H1 (cell line): ENCODE measurements around the gene TDRD6. TPM values are rescaled to one million over a fixed set of nuclear protein-coding genes. Genes with fewer than 3 reads are reported as not detected.

Experiments
- CTCF ChIA-PET: fragments of 300-600 bp; sonication (Branson Sonifier 250); formaldehyde crosslinking; loops from one replicate; lab custom pipeline; 2021; ENCODE audit not compliant: partially characterized antibody; lab: Charles Lee
- POLR2A ChIA-PET: fragments of 300-600 bp; sonication (Branson Sonifier 250); formaldehyde crosslinking; loops from one replicate; lab custom pipeline; 2021; ENCODE audit warnings: inconsistent platforms; ENCODE audit not compliant: partially characterized antibody; lab: Charles Lee
- DNase-seq, 2 experiments: peaks; one replicate each; pipeline versions ENCODE4 v3.0.0 to v3.0.0-alpha.2; 2010 to 2022; ENCODE audit warnings: low spot score in 2 of 2, low read depth in 1 of 2, mixed read lengths in 1 of 2
- FAIRE-seq: peaks from 2 replicates; lab custom pipeline; 2011; peaks lifted over from hg19 to GRCh38; lab: Jason Lieb, UNC
- H2AFZ ChIP-seq: 2 replicates; pipeline ENCODE4 v1.8.1; 2012; ENCODE audit warnings: low read length, inconsistent platforms
- H2AK5ac ChIP-seq: 2 replicates; pipeline ENCODE4 v1.6.1; 2013; ENCODE audit warnings: low read depth, low read length
- H2BK120ac ChIP-seq: replicated peaks from 2 replicates; pipeline ENCODE3; 2013; ENCODE audit warnings: low read depth, low read length, inconsistent platforms
- H2BK12ac ChIP-seq: 2 replicates; pipeline ENCODE4 v1.6.1; 2013; ENCODE audit warnings: low read depth, low read length
- H2BK15ac ChIP-seq: 2 replicates; pipeline ENCODE4 v1.6.1; 2013; ENCODE audit warnings: low read length
- H2BK20ac ChIP-seq: 2 replicates; pipeline ENCODE4 v1.6.1; 2013; ENCODE audit warnings: low read length
- H2BK5ac ChIP-seq: 2 replicates; pipeline ENCODE4 v1.6.1; 2013; ENCODE audit warnings: low read depth, low read length
- H3K14ac ChIP-seq: 2 replicates; pipeline ENCODE4 v1.6.1; 2013; ENCODE audit warnings: inconsistent platforms; ENCODE audit not compliant: insufficient read length
- H3K18ac ChIP-seq: 2 replicates; pipeline ENCODE4 v1.6.1; 2013; ENCODE audit warnings: low read length; ENCODE audit errors: extremely low read depth
- H3K23ac ChIP-seq: 2 replicates; pipeline ENCODE4 v1.6.1; 2013; ENCODE audit warnings: inconsistent platforms; ENCODE audit not compliant: insufficient read length
- H3K23me2 ChIP-seq: 2 replicates; pipeline ENCODE4 v1.6.1; 2013; ENCODE audit warnings: low read depth, low read length
- H3K27ac ChIP-seq: 2 replicates; pipeline ENCODE4 v1.6.1; 2011; ENCODE audit warnings: low read depth, low read length, inconsistent platforms
- H3K27me3 ChIP-seq, 4 experiments: replicated peaks in 1 of 4; 1 replicate in 1 of 4; 2 replicates in 3 of 4; pipeline versions ENCODE4 v1.6.1 to v1.8.1; 2011 to 2013; ENCODE audit warnings: low read length in 3 of 4, mild to moderate bottlenecking in 3 of 4, inconsistent platforms in 2 of 4, mixed read lengths in 2 of 4, moderate library complexity in 1 of 4; ENCODE audit not compliant: control insufficient read depth in 3 of 4, insufficient read depth in 3 of 4; ENCODE audit errors: extremely low read depth in 1 of 4
- H3K36me3 ChIP-seq, 4 experiments: 2 replicates each; pipeline versions ENCODE4 v1.6.1 to v1.8.1; 2011 to 2013; ENCODE audit warnings: mild to moderate bottlenecking in 4 of 4, low read length in 3 of 4, moderate library complexity in 2 of 4, control low read depth in 1 of 4, inconsistent platforms in 1 of 4; ENCODE audit not compliant: insufficient read depth in 4 of 4, control insufficient read depth in 2 of 4
- H3K4ac ChIP-seq: replicated peaks from 2 replicates; pipeline ENCODE3; 2013; ENCODE audit warnings: low read length, low read depth, mixed read lengths, inconsistent platforms; ENCODE audit not compliant: insufficient read length
- H3K4me1 ChIP-seq, 4 experiments: replicated peaks in 1 of 4; 1 replicate in 1 of 4; 2 replicates in 3 of 4; pipeline versions ENCODE4 v1.6.1 to v1.8.1; 2011 to 2013; ENCODE audit warnings: low read length in 3 of 4, inconsistent platforms in 2 of 4, mixed read lengths in 1 of 4; ENCODE audit not compliant: insufficient read depth in 4 of 4, control insufficient read depth in 3 of 4
- H3K4me2 ChIP-seq, 2 experiments: 2 replicates each; pipeline versions ENCODE4 v1.6.1 to v1.8.1; 2011 to 2013; ENCODE audit warnings: low read depth in 2 of 2, low read length in 2 of 2, control low read depth in 1 of 2, inconsistent platforms in 1 of 2, mild to moderate bottlenecking in 1 of 2; ENCODE audit not compliant: insufficient read depth in 1 of 2
- H3K4me3 ChIP-seq, 4 experiments: fragments of 200-600, 300-600 bp in 1 of 4; sonication (generic), shearing (Covaris generic), sonication (Bioruptor Twin) in 1 of 4; 2 replicates each; pipeline versions ENCODE4 v1.5.1 to v1.8.1; 2011 to 2016; ENCODE audit warnings: low read length in 4 of 4, low read depth in 3 of 4, control low read depth in 2 of 4, inconsistent platforms in 2 of 4, mild to moderate bottlenecking in 2 of 4, mixed read lengths in 1 of 4, moderate library complexity in 1 of 4; ENCODE audit not compliant: insufficient read depth in 2 of 4; ENCODE audit errors: extremely low read depth in 1 of 4
- H3K56ac ChIP-seq: replicated peaks from 2 replicates; pipeline ENCODE3; 2013; ENCODE audit warnings: low read depth, mild to moderate bottlenecking, mixed read lengths, low read length, inconsistent platforms; ENCODE audit not compliant: insufficient read length
- H3K79me1 ChIP-seq: 2 replicates; pipeline ENCODE4 v1.6.1; 2013; ENCODE audit warnings: low read depth, low read length, control low read depth
- H3K79me2 ChIP-seq, 2 experiments: 2 replicates each; pipeline versions ENCODE4 v1.6.1 to v1.8.1; 2012 to 2013; ENCODE audit warnings: low read length in 2 of 2, mild to moderate bottlenecking in 2 of 2, inconsistent platforms in 1 of 2; ENCODE audit not compliant: insufficient read depth in 2 of 2, control insufficient read depth in 1 of 2
- H3K9ac ChIP-seq, 4 experiments: replicated peaks in 1 of 4; 1 replicate in 1 of 4; 2 replicates in 3 of 4; pipeline versions ENCODE4 v1.6.1 to v1.8.1; 2011 to 2013; ENCODE audit warnings: low read depth in 3 of 4, low read length in 3 of 4, control low read depth in 2 of 4, mild to moderate bottlenecking in 2 of 4, moderate library complexity in 2 of 4, inconsistent platforms in 1 of 4; ENCODE audit errors: extremely low read depth in 1 of 4
- H3K9me3 ChIP-seq, 2 experiments: 2 replicates each; pipeline versions ENCODE4 v1.6.1 to v1.8.1; 2012 to 2013; ENCODE audit warnings: mild to moderate bottlenecking in 2 of 2, moderate library complexity in 2 of 2, control low read depth in 1 of 2, inconsistent platforms in 1 of 2, low read depth in 1 of 2, low read length in 1 of 2, mixed read lengths in 1 of 2; ENCODE audit not compliant: insufficient read depth in 2 of 2
- H4K20me1 ChIP-seq, 2 experiments: replicated peaks in 1 of 2; 2 replicates each; pipeline versions ENCODE3 to v1.8.1; 2011 to 2013; ENCODE audit warnings: inconsistent platforms in 2 of 2, low read length in 2 of 2, mild to moderate bottlenecking in 1 of 2; ENCODE audit not compliant: insufficient read depth in 2 of 2, control insufficient read depth in 1 of 2
- H4K5ac ChIP-seq: 2 replicates; pipeline ENCODE4 v1.6.1; 2013; ENCODE audit warnings: low read length, low read depth, mixed read lengths, inconsistent platforms; ENCODE audit not compliant: insufficient read length
- H4K8ac ChIP-seq: 2 replicates; pipeline ENCODE4 v1.8.0; 2013; ENCODE audit warnings: mild to moderate bottlenecking, moderate library complexity, low read length, inconsistent platforms; ENCODE audit not compliant: insufficient read depth; ENCODE audit errors: extremely low read depth
- H4K91ac ChIP-seq: replicated peaks from 2 replicates; pipeline ENCODE3; 2013; ENCODE audit warnings: low read length, mixed read lengths, inconsistent platforms; ENCODE audit not compliant: insufficient read length
- BACH1 ChIP-seq: IDR thresholded peaks from 2 replicates; pipeline ENCODE4 v1.6.1; 2012; ENCODE audit warnings: low read length, improper control_type of control experiment
- JUND ChIP-seq: IDR thresholded peaks from 2 replicates; pipeline ENCODE4 v1.6.1; 2011; ENCODE audit warnings: mild to moderate bottlenecking, improper control_type of control experiment, low read length
- NRF1 ChIP-seq: IDR thresholded peaks from 2 replicates; pipeline ENCODE4 v1.6.1; 2011; ENCODE audit warnings: mild to moderate bottlenecking, low read depth, low read length, improper control_type of control experiment
- SIN3A ChIP-seq, 2 experiments: IDR thresholded peaks in 1 of 2; conservative IDR thresholded peaks in 1 of 2; 2 replicates each; pipeline ENCODE4 v1.6.1; 2011 to 2012; ENCODE audit warnings: low read length in 2 of 2, improper control_type of control experiment in 1 of 2, low read depth in 1 of 2, mild to moderate bottlenecking in 1 of 2
- TBP ChIP-seq: IDR thresholded peaks from 2 replicates; pipeline ENCODE4 v1.6.1; 2011; ENCODE audit warnings: low read depth, low read length, improper control_type of control experiment
- TCF12 ChIP-seq: IDR thresholded peaks from 2 replicates; pipeline ENCODE4 v1.6.1; 2011; ENCODE audit warnings: low read depth, mild to moderate bottlenecking, low read length
- USF2 ChIP-seq: IDR thresholded peaks from 2 replicates; pipeline ENCODE4 v1.6.1; 2011; ENCODE audit warnings: low read length, improper control_type of control experiment
- WGBS, 2 experiments: shearing (Covaris generic) in 1 of 2; methylation state at CpG; one replicate each; pipeline versions ENCODE4 v1.1.6 to v1.1.7; 2013 to 2015; ENCODE audit warnings: low lambda C conversion rate in 2 of 2, mixed read lengths in 2 of 2, inconsistent platforms in 1 of 2, low coverage in 1 of 2, missing lambda C conversion rate in 1 of 2; ENCODE audit not compliant: insufficient replicate concordance in 2 of 2, insufficient coverage in 1 of 2, insufficient read length in 1 of 2; ENCODE audit errors: extremely low coverage in 1 of 2, missing lambda C conversion rate in 1 of 2; 5-methylcytosine and 5-hydroxymethylcytosine counted together
- polyA plus RNA-seq, 7 experiments: library from polyadenylated mRNA; depleted of rRNA in 3 of 7; stranded (reverse) in 5 of 7; unstranded in 2 of 7; fragments of >200 nt in 5 of 7; fragments of 200-250 nt in 2 of 7; gene quantifications; 1 replicate in 5 of 7; 2 replicates in 1 of 7; 4 replicates in 1 of 7; pipeline versions ENCODE4 v1.2.1 to v1.2.3, GENCODE V29; 2011 to 2013; ENCODE audit warnings: missing spikeins in 2 of 7, mixed read lengths in 2 of 7
- total RNA-seq: library from RNA; stranded (reverse); fragmentation: NEBNext Ultra II Directional; extraction: Animal tissue kit (Norgen Biotek cat#: 25700); gene quantifications from 2 replicates; pipeline ENCODE4 v1.2.1, GENCODE V29; 2021

Gene TDRD6
- total and polyA plus RNA-seq, 2 of the 8 experiments (the other 6 are each of a cell fraction or from before 2014, with no cell fraction given) = 0.06 to 0.19 TPM

- no peak overlapping the region for H2BK120ac ChIP-seq
- no peak overlapping the region for H3K4me2 ChIP-seq
Observed at GRCh38 chr6:46729787-46730326, 42.2 kb downstream of the TDRD6 start.

More at GRCh38 chr6:46729787-46730326, 42.2 kb downstream of the TDRD6 start:
- no peak overlapping the region for H4K91ac ChIP-seq
- H3K79me1 ChIP-seq = no peaks in the 10 kb centered on the region
- H2BK12ac ChIP-seq = no peak overlapping the region
- no peak overlapping the region for H3K14ac ChIP-seq
- FAIRE-seq (no peak), DNase-seq (no peak)
- no peak overlapping the region for H4K8ac ChIP-seq
- H3K23ac ChIP-seq = no peak overlapping the region
- TF ChIP-seq BACH1 (no peak), USF2 (no peak), SIN3A (conservative IDR thresholded peaks at IDR 0.05 in 1 of 2, IDR thresholded peaks at IDR 0.05 in 1 of 2; ENCODE audit: low read depth in 1 of 2, low read length in 2 of 2) (no peak), TBP (no peak), TCF12 (no peak), JUND (no peak), NRF1 (no peak)
- H3K27me3 ChIP-seq = peaks cover 0 to 4% (median 0%) of the 10 kb centered on the region in 4 experiments; a peak in 3 of 7 replicates
- no peak overlapping the region for H4K5ac ChIP-seq
- H3K9ac ChIP-seq = no peak overlapping the region
- H2BK20ac ChIP-seq = no peak overlapping the region
- no peak overlapping the region for H2AFZ ChIP-seq
- no peak overlapping the region for H3K56ac ChIP-seq
- WGBS, 2 experiments = 86% methylated on average over 1 of the region's 1 CpG; no CpG with 5 or more reads in 1 of the 2 experiments
- no peak overlapping the region for H2BK15ac ChIP-seq
- no peak overlapping the region for H3K4ac ChIP-seq
- no peaks in the 10 kb centered on the region; a peak in 1 of 7 replicates for H3K4me1 ChIP-seq
- H2AK5ac ChIP-seq = no peak overlapping the region
- H3K27ac ChIP-seq = no peak overlapping the region
- no peaks in the 10 kb centered on the region for H3K36me3 ChIP-seq
- H3K23me2 ChIP-seq = peaks cover 7% of the 10 kb centered on the region; the same call in 1 of the 2 replicates
- POLR2A ChIA-PET = no interaction called here
- H4K20me1 ChIP-seq = no peaks in the 10 kb centered on the region
- H3K18ac ChIP-seq = no peak overlapping the region
- H2BK5ac ChIP-seq = no peak overlapping the region
- no peak overlapping the region for H3K4me3 ChIP-seq
- CTCF ChIA-PET = interaction anchor here (0.6 to 1.4 kb wide), 4 partner anchors 53 to 291 kb away, joined by 3 to 4 read pairs (median 4); no protein-coding TSS in a partner anchor
- H3K9me3 ChIP-seq = no peaks in the 10 kb centered on the region
- H3K79me2 ChIP-seq = no peaks in the 10 kb centered on the region
